GM23248 (cell line): ENCODE data around the gene CWF19L1.

Source experiments
- EZH2 ChIP-seq: fragments of 200-600 bp; sonication (generic); IDR thresholded peaks from 2 replicates; pipeline ENCODE4 v1.6.1; 2018; ENCODE audit warnings: antibody characterized with exemption, mild to moderate bottlenecking; ENCODE audit not compliant: insufficient read depth, poor library complexity, severe bottlenecking
- EZH2phosphoT487 ChIP-seq: fragments of 200-600 bp; sonication (generic); IDR thresholded peaks from 2 replicates; pipeline ENCODE4 v1.6.1; 2018; ENCODE audit warnings: antibody characterized with exemption, moderate library complexity, mild to moderate bottlenecking, low read depth; ENCODE audit not compliant: insufficient read depth

- TF ChIP-seq EZH2phosphoT487 = no peak
- TF ChIP-seq EZH2 = no peak
Measured at GRCh38 chr10:100194711-100195110, 72.7 kb downstream of the CWF19L1 start.
